Measurements from ENCODE around the gene PLGRKT.

- TF ChIP-seq ETS1 (IDR thresholded peaks at IDR 0.05): no peak
- no peak for TF ChIP-seq CTCF (conservative IDR thresholded peaks at IDR 0.05; ENCODE audit: low read depth in 2 of 2)
- no peak for TF ChIP-seq POLR2AphosphoS5 (IDR thresholded peaks at IDR 0.05; ENCODE audit: low read depth)
- no peak for TF ChIP-seq CREB1 (CRISPR knock-in tag; IDR thresholded peaks at IDR 0.05; ENCODE audit: low read depth)
- TF ChIP-seq, protein P1, sequence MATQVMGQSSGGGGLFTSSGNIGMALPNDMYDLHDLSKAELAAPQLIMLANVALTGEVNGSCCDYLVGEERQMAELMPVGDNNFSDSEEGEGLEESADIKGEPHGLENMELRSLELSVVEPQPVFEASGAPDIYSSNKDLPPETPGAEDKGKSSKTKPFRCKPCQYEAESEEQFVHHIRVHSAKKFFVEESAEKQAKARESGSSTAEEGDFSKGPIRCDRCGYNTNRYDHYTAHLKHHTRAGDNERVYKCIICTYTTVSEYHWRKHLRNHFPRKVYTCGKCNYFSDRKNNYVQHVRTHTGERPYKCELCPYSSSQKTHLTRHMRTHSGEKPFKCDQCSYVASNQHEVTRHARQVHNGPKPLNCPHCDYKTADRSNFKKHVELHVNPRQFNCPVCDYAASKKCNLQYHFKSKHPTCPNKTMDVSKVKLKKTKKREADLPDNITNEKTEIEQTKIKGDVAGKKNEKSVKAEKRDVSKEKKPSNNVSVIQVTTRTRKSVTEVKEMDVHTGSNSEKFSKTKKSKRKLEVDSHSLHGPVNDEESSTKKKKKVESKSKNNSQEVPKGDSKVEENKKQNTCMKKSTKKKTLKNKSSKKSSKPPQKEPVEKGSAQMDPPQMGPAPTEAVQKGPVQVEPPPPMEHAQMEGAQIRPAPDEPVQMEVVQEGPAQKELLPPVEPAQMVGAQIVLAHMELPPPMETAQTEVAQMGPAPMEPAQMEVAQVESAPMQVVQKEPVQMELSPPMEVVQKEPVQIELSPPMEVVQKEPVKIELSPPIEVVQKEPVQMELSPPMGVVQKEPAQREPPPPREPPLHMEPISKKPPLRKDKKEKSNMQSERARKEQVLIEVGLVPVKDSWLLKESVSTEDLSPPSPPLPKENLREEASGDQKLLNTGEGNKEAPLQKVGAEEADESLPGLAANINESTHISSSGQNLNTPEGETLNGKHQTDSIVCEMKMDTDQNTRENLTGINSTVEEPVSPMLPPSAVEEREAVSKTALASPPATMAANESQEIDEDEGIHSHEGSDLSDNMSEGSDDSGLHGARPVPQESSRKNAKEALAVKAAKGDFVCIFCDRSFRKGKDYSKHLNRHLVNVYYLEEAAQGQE (IDR thresholded peaks at IDR 0.05; ENCODE audit: unreplicated experiment): no peak
Observed at GRCh38 chr9:5441043-5441442, 3.3 kb upstream of the PLGRKT start.
